Lower lobe of right lung (tissue), 2 donors: Measurements from ENCODE around the gene ZSWIM5. TPM values are rescaled to one million over a fixed set of nuclear protein-coding genes. Genes with fewer than 3 reads are reported as not detected.
"Not testable (repeated sequence)": the region's sequence is repeated elsewhere in the genome, so short reads cannot be mapped to it uniquely, and the experiment has no call there.

Source experiments
- ATAC-seq, 2 donors: fragments of 200-7000 bp; cut with Tn5 transposase; one replicate each; pipeline ENCODE4 v1.9.1; 2020 to 2022; ENCODE audit warnings: mild to moderate bottlenecking in 2 of 2, moderate library complexity in 2 of 2
- DNase-seq: peaks from one replicate; pipeline ENCODE4 v3.0.0-alpha.2; 2020
- H3K27ac ChIP-seq: fragments of 200-600 bp; one replicate; pipeline ENCODE4 v1.8.0; 2022
- H3K27me3 ChIP-seq: fragments of 200-600 bp; one replicate; pipeline ENCODE4 v1.8.0; 2022; ENCODE audit warnings: low read depth
- H3K36me3 ChIP-seq: fragments of 200-600 bp; one replicate; pipeline ENCODE4 v1.8.0; 2022; ENCODE audit warnings: mild to moderate bottlenecking
- H3K4me1 ChIP-seq: fragments of 200-600 bp; one replicate; pipeline ENCODE4 v1.8.0; 2022
- H3K4me3 ChIP-seq: fragments of 200-600 bp; one replicate; pipeline ENCODE4 v1.8.0; 2022; ENCODE audit warnings: mild to moderate bottlenecking
- H3K9me3 ChIP-seq: fragments of 200-600 bp; one replicate; pipeline ENCODE4 v1.8.0; 2022
- CTCF ChIP-seq: fragments of 200-600 bp; IDR thresholded peaks from one replicate; pipeline ENCODE4 v1.8.0; 2022; ENCODE audit warnings: antibody characterized with exemption, mild to moderate bottlenecking
- intact Hi-C: fragments of 100-400 bp; cut with DNase I; formaldehyde crosslinking; loops from one replicate; pipeline ENCODE4 v1.11.0; 2022
- total RNA-seq: library from RNA; stranded (reverse); fragmentation: NEBNext Ultra II Directional; extraction: Animal tissue kit (Norgen Biotek cat#: 25700); gene quantifications from one replicate; pipeline ENCODE4 v1.2.1, GENCODE V29; 2021
- donor health status: DM: no; HTN: yes; CAD: no; lungs with severe emphysema.

The ZSWIM5 gene
- total RNA-seq, 1 donor from 2014 or later: 3.6 TPM

DNA sequence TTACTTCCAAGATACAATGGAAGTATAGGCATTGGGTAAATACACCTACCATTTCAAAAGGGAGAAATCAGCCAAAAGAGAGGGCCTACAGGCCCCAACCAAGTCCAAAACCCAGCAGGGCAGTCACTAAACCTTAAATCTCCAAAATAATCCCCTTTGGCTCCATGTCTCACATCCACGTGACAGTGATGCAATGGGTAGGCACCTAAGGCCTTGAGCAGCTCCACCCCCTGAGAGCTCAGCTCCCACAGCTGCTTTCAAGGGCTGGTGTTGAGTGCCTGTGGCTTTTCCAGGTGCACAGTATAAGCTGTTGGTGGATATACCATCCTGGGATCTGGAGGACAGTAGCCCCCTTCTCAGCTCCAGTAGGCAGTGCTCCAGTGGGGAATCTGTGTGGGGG lies 121.8 kb downstream of the ZSWIM5 start:
- H3K4me1 ChIP-seq: no peaks in the 10 kb centered on the region
- ATAC-seq (no peak), DNase-seq (no peak)
- H3K36me3 ChIP-seq: no peaks in the 10 kb centered on the region
- intact Hi-C loops: no loop called here
- no peaks in the 10 kb centered on the region for H3K9me3 ChIP-seq
- H3K27me3 ChIP-seq: no peaks in the 10 kb centered on the region
- H3K4me3 ChIP-seq: no peak overlapping the region
- TF ChIP-seq CTCF: no peak
- no peak overlapping the region for H3K27ac ChIP-seq

DNA sequence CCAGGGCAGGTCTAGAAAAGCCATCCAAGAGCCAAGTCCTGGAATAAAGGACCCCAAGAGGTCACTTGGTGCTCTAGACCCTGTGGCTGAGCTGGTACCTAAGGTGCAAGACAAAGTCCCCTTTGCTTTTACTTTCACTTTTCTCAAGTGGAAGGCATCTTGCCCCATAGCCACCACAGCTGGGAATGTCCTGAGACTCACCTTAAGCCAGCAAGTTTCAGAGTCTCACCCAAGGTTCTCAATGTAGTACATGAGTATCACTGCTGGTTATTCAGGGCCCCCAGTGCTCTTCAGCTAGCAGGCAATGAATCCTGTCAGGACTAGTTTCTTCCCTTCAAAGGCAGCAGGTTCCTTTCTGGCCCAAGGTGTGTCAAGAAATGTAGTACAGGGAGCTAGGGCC lies 126.9 kb downstream of the ZSWIM5 start:
- no peak for ATAC-seq
- TF ChIP-seq CTCF: no peak
- H3K27ac ChIP-seq: no peak overlapping the region
- no peaks in the 10 kb centered on the region for H3K9me3 ChIP-seq
- H3K4me1 ChIP-seq: no peaks in the 10 kb centered on the region
- intact Hi-C loops: no loop called here
- no peaks in the 10 kb centered on the region for H3K27me3 ChIP-seq
- no peaks in the 10 kb centered on the region for H3K36me3 ChIP-seq
- H3K4me3 ChIP-seq: no peak overlapping the region
- no peak for DNase-seq

GRCh38 chr1:45076959-45077358 lies 129.4 kb downstream of the ZSWIM5 start:
- intact Hi-C loops, H3K27me3 ChIP-seq, ATAC-seq, H3K36me3 ChIP-seq, H3K4me1 ChIP-seq, H3K9me3 ChIP-seq, DNase-seq, H3K4me3 ChIP-seq, H3K27ac ChIP-seq: not testable (repeated sequence)

- intact Hi-C loops: no loop called here
- Histone ChIP-seq H3K9me3 (no peaks in the 10 kb centered on the region), H3K27me3 (no peaks in the 10 kb centered on the region), H3K27ac (no peak overlapping the region), H3K4me1 (no peaks in the 10 kb centered on the region), H3K4me3 (no peak overlapping the region), H3K36me3 (no peaks in the 10 kb centered on the region)
- TF ChIP-seq CTCF: no peak
- no peak for ATAC-seq
- no peak for DNase-seq
Observed at GRCh38 chr1:45071567-45071966, 134.8 kb downstream of the ZSWIM5 start.

DNA sequence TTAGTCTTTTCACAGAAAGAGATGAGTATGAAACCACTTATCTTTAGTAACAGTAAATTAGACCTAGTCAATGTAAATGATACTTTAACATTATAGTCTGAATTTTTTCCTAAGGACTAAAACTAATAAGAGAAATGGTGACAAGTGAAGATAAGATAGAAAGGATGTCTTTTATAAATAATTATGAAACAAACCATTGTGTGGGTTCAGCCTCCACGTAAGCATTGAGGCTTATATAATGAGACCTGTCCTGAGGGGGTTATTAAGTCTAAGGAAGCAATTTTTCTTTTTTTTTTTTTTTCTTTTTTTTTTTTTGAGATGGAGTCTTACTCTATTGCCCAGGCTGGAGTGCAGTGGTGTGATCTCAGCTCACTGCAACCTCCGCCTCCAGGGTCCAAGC lies 138.6 kb downstream of the ZSWIM5 start:
- no peak for ATAC-seq
- intact Hi-C loops: no loop called here
- Histone ChIP-seq H3K27me3 (no peaks in the 10 kb centered on the region), H3K4me3 (no peak overlapping the region), H3K36me3 (no peaks in the 10 kb centered on the region), H3K27ac (no peak overlapping the region), H3K9me3 (no peaks in the 10 kb centered on the region), H3K4me1 (no peaks in the 10 kb centered on the region)
- TF ChIP-seq CTCF: no peak
- DNase-seq: no peak

DNA sequence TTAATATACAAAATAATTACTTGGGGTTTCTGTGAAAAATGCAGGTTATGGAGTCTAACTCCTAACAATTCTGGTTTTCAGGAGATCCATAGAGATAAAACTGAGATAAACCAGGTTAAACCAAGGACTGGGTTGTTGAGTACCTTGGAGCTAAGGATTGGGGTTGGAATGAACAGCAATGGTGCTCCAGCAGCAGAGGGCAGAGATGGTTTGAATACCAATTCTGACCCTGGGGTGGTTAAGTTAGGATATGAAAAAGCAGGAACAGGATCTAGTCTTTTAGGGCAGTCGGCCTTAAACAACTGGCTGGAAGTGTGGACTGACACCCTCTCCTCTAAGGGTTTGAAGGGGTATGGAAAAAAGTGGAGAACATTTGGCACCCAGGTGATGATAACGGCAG lies 141.3 kb downstream of the ZSWIM5 start:
- Histone ChIP-seq H3K9me3 (no peaks in the 10 kb centered on the region), H3K4me1 (no peaks in the 10 kb centered on the region), H3K27ac (no peak overlapping the region), H3K4me3 (no peak overlapping the region), H3K36me3 (no peaks in the 10 kb centered on the region), H3K27me3 (no peaks in the 10 kb centered on the region)
- ATAC-seq (no peak), DNase-seq (no peak)
- intact Hi-C loops: no loop called here
- TF ChIP-seq CTCF: no peak

DNA sequence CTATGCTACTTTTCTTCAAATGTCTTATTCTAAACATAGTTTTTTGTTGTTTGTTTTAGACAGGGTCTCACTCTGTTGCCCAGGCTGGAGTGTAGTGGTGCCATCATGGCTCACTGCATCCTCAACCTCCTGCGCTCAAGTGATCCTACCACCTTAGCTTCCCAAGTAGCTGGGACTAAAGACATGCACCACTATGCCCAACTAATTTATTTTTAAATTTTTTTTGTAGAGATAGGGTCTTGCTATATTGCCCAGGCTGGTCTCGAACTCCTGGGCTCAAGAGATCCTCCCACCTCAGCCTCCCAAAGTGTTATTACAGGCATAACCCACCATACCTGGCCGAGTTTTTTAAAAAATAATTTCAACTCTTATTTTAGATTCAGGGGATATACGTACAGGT lies 143.9 kb downstream of the ZSWIM5 start:
- not testable (repeated sequence) for H3K27me3 ChIP-seq

More for the DNA sequence above, 143.9 kb downstream of the ZSWIM5 start:
- ATAC-seq, H3K9me3 ChIP-seq, H3K4me1 ChIP-seq, DNase-seq, H3K36me3 ChIP-seq, intact Hi-C loops, H3K4me3 ChIP-seq, H3K27ac ChIP-seq: not testable (repeated sequence)
